Measurements from ENCODE around the gene CAMK1D.

DNA sequence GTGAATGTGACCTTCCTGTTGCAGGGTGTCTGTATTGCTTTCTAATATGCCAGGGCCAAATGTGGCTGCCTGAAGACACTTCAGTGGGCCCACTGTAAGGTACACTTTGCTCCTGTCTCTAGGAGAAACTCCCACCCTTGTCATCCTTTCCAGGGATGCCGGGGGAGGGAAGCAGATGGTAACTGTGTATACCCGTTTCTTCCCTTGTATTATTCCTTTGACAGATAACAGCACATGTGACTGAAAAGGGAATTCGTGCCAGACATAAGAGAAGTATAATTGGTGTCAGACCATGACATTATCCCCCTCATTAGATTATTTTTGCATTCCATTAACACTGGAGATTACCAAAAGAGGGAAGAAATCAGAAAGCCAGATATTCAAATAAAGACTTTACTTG, 317.7 kb downstream of the CAMK1D start:
- TF ChIP-seq CTCF (IDR thresholded peaks at IDR 0.05; ENCODE audit: low read depth, low read length, poor library complexity, severe bottlenecking) (no peak), EZH2phosphoT487 (IDR thresholded peaks at IDR 0.05; ENCODE audit: borderline replicate concordance, low read length) (no peak)

All from DOHH2 (cell line).